ENCODE results near the gene LCE6A.

- TF ChIP-seq TAF1 (IDR thresholded peaks at IDR 0.05; ENCODE audit: low read depth, low read length): no peak
- no peak for TF ChIP-seq POLR2AphosphoS5 (IDR thresholded peaks at IDR 0.05; ENCODE audit: low read depth, low read length)
- TF ChIP-seq SPI1 (IDR thresholded peaks at IDR 0.05; ENCODE audit: low read depth, low read length): no peak
These were observed 23.7 kb downstream of the LCE6A start for GRCh38 chr1:152866321-152866720.
